NCI-H526 (cell line): ENCODE results near the gene SPRY4.
A peak's percentile ranks its signal among the peaks of the same experiment; 100 is the strongest.
"Not testable (repeated sequence)": the region's sequence is repeated elsewhere in the genome, so short reads cannot be mapped to it uniquely, and the experiment has no call there.

Source experiments
- DNase-seq, 2 experiments: peaks; one replicate each; lab custom pipeline; 2025; lab: John Stamatoyannopoulos, UW

SPRY4 gene

GRCh38 chr5:142295084-142295758, 29.6 kb downstream of the SPRY4 start:
- DNase-seq: no peak

DNA sequence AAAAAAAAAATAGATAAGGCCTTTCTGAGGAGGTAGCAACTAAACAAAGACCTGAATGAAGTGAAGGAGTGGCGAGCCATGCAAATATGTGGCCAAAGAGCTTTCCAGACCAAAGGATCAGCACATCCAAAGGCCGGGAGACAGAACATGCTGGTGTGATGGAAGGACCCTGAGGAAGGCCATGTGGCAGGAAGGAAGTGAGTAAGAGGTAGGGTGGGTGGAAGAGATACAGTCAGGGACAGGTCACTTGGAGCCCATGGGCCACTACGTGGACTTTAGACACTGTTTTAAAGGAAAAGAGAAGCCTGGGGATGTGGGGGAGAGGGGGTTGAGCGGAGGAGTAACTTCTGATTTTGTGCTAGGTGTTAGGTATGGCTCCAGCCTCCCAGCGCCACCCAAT, 31.3 kb downstream of the SPRY4 start:
- DNase-seq: no peak

DNA sequence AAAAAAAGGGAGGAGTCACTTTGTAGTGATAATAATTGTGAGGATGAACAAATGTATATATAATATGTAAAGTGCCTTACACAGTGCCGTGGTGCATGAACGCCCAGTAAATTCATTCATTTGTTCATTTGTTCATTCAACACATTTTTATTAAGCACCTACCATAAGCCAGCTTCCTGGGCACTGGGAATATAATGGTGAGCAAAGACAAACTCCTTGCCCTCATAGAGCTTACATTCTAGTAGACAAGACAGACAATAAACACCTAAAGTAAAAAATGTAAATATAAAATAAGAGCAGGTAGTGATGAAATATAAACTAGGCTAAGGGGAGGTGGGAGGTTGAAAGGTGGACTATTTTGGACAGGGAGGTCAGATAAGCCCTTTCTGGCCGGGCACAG, 32.0 kb downstream of the SPRY4 start:
- DNase-seq: no peak

GRCh38 chr5:142292249-142292648, 32.6 kb downstream of the SPRY4 start:
- no peak for DNase-seq

GRCh38 chr5:142290577-142291299, 34.1 kb downstream of the SPRY4 start:
- DNase-seq: no peak

DNA sequence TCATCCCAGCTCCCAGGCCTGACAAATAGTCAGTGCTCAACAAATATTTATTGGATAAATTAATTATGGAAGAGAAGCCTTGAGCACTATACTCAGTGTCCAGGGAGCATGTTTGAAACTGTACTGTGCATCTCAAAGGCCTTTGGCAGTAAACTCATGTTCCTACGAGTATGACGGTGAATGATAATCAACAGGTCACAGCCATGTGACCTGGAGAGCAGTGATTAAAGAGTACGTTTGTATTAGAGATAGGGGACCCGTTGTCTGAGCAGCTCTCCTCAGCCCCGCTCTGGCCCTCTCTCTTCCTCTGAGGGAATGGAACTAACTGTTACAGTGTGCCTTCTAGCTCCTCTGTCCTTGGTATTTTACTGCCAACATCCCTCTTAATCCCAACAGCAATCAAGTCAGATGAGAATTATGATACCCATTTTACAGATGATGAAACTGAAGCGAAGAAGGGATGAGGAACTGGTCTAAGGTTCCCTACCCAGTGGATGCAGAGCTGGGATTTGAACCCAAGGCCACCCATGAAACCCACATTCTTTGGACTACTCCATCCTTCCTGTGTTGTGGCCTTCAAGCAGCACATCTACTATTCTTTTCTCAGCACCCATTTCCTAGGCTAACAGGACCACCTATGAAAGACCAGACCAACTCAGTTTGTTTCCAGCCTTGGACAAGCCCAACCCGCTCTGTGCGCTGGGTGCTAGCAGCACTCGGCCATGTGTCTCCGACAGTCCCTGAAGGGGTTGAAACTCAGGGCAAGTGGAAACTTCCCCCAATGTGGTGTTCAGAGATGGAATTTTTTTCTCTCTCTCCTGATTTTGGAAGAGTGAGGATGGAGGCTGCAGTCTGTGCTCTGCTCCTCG, 34.9 kb downstream of the SPRY4 start:
- no peak for DNase-seq

DNA sequence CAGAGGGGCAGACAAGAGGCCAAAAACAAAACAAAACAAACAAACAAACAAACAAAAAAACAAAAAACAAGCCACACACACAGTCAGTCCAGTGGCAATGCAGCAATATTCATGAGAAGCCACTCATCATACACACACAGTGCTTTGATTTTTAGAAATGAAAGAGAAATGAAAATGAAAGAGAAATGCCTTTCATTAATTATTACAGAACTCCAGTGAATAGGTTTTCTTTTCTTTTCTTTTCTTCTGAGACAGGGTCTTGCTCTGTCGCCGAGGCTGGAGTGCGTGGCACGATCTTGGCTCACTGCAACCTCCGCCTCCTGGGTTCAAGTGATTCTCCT, 36.9 kb downstream of the SPRY4 start:
- DNase-seq: no peak

DNA sequence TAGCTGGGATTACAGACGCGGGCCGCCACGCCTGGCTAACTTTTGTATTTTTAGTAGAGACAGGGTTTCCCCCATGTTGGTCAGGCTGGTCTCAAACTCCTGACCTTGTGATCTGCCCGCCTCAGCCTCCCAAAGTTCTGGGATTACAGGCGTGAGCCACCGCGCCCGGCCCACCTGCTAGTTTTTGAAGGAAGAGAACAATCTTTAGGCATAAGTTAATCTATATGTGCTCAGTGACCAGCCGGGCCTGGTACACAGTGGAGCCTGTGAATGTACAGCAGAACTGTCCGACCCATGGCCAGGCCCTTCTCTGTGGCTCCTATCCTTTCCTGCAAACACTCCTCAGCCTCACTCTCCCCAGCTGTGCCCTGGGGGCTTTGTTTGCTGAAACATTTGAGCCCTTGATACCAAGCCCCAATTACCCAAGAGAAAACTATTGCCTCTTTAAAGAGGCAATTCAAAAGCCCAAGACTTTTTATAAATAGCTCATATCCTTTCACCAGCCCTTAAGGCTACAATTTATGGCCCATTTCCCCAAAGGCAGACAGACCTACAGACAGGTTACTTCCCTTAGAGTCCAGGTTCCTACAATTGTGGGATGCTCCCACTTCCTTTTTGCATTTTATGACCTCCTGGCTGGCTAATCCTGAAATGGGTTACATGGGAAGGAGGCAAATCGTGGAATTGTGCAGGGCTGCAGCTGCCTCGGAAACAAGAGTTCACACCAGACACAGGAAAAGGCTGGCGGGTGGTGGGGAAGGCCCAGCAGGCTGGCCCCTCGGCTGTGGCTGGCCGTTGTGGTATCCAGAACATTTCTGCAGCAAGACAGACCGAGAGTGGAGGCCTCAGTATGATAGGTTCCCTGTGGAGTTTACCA, 37.5 kb downstream of the SPRY4 start:
- DNase-seq: peak in 1 of 2 experiments; percentile 1

- no peak for DNase-seq
These were observed 38.7 kb downstream of the SPRY4 start for GRCh38 chr5:142286111-142286510.

DNA sequence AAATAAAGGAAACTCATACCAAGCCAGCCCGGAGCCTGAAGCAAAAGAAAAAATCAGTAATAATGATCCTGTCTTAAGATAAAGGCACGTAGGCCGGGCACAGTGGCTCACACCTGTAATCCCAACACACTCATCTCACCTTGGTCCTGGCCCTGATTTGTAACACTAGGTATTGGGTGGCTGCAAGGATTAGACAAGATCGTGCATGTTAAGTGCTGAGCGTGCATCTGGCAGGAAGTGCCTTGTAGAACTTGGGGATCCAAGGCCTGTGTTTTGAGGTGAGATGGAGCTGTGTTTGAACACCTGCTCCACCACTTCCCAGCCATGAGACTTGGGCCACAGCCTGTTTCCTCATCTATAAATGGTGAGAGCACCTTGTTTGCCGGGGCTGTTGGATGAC, 41.5 kb downstream of the SPRY4 start:
- no peak for DNase-seq

DNA sequence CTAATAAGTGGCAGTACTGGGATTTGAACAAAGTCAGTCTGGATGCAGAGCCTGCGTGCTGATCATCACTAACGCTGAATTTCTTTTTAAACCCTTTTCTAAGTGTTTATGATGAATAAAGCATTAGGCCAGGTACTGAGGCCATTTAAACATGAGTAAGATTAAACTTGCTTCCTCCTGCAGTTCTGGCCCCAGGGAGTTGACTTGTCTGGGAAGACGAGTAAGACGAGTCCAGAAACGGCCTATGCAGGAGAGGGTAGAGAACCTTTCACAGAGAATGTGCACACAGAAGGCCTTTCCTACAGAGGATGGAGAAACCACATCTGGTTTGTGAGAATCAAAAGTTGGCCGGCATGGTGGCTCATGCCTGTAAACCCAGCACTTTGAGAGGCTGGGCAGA, 42.9 kb downstream of the SPRY4 start:
- no peak for DNase-seq

- no peak for DNase-seq
These were observed 43.8 kb downstream of the SPRY4 start for GRCh38 chr5:142281008-142281367.

DNA sequence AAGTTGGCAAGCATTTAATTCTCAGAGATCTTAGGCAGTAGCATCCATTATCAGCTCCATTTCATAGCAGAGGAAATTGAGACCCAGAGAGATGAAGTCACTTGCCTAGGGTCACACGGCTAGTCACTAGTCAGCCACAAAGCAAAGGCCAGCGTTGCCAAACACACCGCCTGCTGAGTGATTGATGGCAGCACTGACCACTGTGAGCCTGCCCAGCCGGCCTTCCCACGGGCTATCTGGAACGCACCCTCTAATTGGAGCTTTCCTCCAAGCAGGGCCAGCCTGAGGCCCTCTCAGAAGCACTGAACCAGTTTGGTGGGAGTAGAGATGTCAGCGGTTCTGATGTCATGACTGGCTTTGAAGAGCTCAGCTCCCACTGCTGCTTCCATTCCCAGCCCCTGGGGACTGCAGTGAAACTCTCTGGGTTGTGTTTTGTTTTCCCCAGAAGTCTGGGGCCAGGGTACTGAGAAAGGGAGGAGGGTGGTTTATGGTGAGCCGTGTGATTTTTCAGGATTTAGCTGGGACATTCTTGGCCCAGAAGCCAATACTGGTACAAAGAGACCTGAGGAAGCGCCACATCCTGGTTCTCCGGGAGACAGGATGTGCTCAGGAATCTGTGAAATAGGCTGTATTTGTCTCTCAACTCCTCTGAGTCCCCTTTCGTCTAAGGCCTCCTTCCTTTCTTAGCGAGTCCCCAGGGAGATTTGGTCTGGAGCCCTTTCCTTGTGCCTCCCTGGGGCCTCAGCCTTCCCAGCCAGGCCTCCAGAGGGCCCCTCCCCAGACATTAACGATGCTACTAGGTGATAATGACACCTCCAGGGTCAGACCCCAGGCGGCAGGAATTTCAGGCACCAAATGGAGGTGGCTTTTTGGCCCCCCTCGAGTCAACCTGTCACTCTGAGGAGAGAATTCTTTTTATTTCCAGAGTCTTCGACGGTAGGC, 44.5 kb downstream of the SPRY4 start:
- DNase-seq: no peak

DNA sequence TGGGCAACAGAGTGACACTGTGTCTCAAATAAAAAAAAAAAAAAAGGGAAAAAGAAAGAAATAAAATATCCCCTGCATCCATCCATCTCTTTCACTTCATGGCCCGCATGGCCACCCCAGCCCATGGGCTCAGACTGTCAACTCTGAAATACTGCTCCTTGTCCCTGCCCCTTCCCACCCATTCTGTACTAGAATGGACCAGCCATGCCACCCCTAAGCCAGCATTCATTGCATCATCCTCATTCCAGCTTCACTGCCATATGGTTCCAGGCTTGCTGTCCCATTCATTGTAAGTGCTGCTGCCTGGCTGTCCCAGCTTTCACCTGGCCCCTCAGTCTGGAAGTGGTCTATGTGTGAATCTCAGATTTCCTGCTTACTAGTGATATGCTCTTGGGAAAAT, 46.2 kb downstream of the SPRY4 start:
- DNase-seq: no peak

- peak in 1 of 2 experiments; percentile 2 for DNase-seq
These were observed 47.0 kb downstream of the SPRY4 start for GRCh38 chr5:142277796-142278195.

- no peak for DNase-seq
These were observed 48.3 kb downstream of the SPRY4 start for GRCh38 chr5:142276517-142276916.

DNA sequence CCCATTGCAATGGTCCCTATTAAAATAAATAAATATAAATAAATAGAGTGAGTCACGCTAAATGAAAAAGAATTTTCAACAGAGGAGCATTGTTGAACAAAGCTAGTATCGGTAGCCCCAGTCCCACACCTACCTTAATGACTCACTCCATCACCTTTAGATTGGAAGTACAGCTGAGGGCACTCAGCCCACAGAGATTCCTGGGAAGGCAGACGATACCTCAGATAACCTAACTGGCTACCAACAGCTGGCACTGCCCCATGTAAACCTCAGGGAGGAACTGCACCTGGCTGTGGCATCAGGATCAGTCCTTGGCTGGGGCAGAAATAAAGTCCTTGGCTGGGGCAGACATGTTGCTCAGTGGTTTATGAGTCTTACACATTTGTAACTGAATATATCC, 49.3 kb downstream of the SPRY4 start:
- DNase-seq: no peak

- DNase-seq: not testable (repeated sequence)
These were observed 52.2 kb downstream of the SPRY4 start for GRCh38 chr5:142272596-142272995.

GRCh38 chr5:142264084-142264483, 60.7 kb downstream of the SPRY4 start:
- not testable (repeated sequence) for DNase-seq

- no peak for DNase-seq
These were observed 61.5 kb downstream of the SPRY4 start for GRCh38 chr5:142263346-142263745.

- DNase-seq: no peak
These were observed 62.1 kb downstream of the SPRY4 start for GRCh38 chr5:142262683-142263082.
